ENCODE data around the gene TTC27.

The TTC27 gene

DNA sequence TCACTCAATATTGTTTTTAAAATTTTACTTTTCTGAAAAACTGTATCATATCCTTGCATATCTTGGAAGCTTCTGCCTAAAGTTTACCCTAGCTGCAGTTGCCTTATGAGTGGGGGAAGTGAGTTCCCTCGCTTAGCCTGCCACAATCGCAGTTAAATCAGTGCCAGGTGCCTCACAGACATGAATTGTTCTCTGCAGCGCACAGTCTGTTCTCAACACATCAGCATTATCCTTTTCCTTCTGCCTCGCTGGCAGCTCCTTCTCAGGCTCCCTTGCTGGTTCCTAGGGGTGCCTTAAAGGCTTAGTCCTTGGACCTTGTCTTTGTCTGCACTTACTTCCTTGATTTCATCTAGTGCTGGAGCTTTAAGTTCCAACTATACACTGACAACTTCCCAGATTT lies 132.8 kb downstream of the TTC27 start:
- DNase-seq, result no peak
- H3K9me3 ChIP-seq (ENCODE audit: control insufficient read depth, low read length), result no peaks in the 10 kb centered on the region
- H3K4me1 ChIP-seq (ENCODE audit: control insufficient read depth, insufficient read depth, low read length, poor library complexity, severe bottlenecking), result no peaks in the 10 kb centered on the region
- H3K27me3 ChIP-seq (replicated peaks; ENCODE audit: control insufficient read depth, insufficient read depth, low read length, poor library complexity, severe bottlenecking), result no peaks in the 10 kb centered on the region
- no peak overlapping the region for H3K27ac ChIP-seq (ENCODE audit: insufficient read depth, low read length, poor library complexity, severe bottlenecking)
- peaks cover 6% of the 10 kb centered on the region for H3K36me3 ChIP-seq (ENCODE audit: control insufficient read depth, insufficient read depth, low read length)
- no peak overlapping the region for H3K4me3 ChIP-seq (ENCODE audit: insufficient read depth, low read depth, low read length, poor library complexity, severe bottlenecking)

DNA sequence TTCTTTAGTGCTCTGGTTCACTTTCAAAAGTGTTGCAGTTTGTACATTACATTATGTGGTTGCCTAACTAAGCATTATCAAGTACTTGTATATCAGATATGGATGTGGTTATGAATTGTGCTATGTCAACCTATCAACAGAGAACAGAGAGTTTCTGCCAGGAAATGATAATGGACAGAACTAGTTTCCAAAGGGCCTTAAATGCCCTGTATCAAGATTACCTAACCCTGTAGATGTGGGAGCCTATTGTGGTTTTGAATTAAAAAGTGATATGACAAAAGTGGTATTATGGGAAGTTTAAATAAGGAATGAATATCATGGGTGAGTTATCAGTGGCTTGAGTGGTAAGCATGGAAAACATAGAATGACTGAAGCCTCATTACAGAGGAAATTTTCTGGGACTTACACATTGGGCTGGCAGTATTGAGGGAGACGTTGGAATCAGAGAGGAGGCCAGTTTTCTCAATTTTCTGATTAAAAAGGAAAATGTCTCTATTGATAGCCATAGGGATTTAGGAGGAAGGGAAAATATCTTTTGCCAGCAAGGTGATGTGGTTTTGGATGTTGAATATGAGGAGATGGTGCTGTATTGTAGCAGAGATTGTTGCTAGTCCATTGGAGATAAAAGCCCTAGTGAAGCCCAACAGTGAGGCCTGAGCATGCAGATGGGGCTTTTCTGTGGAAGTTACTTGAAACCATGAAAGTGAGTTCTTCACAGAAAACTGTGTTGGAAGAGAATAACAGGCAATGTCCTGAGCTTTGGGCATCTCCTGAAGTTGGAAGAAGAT lies 140.7 kb downstream of the TTC27 start:
- Histone ChIP-seq H3K27ac (ENCODE audit: insufficient read depth, low read length, poor library complexity, severe bottlenecking) (no peak overlapping the region), H3K9me3 (ENCODE audit: control insufficient read depth, low read length) (no peaks in the 10 kb centered on the region), H3K27me3 (replicated peaks; ENCODE audit: control insufficient read depth, insufficient read depth, low read length, poor library complexity, severe bottlenecking) (no peaks in the 10 kb centered on the region), H3K4me1 (ENCODE audit: control insufficient read depth, insufficient read depth, low read length, poor library complexity, severe bottlenecking) (no peaks in the 10 kb centered on the region), H3K36me3 (ENCODE audit: control insufficient read depth, insufficient read depth, low read length) (no peaks in the 10 kb centered on the region), H3K4me3 (ENCODE audit: insufficient read depth, low read depth, low read length, poor library complexity, severe bottlenecking) (no peak overlapping the region)
- no peak for DNase-seq

- Histone ChIP-seq H3K9me3 (ENCODE audit: control insufficient read depth, low read length) (no peaks in the 10 kb centered on the region), H3K4me1 (ENCODE audit: control insufficient read depth, insufficient read depth, low read length, poor library complexity, severe bottlenecking) (no peaks in the 10 kb centered on the region), H3K27ac (ENCODE audit: insufficient read depth, low read length, poor library complexity, severe bottlenecking) (no peak overlapping the region), H3K36me3 (ENCODE audit: control insufficient read depth, insufficient read depth, low read length) (no peaks in the 10 kb centered on the region), H3K27me3 (replicated peaks; ENCODE audit: control insufficient read depth, insufficient read depth, low read length, poor library complexity, severe bottlenecking) (no peaks in the 10 kb centered on the region), H3K4me3 (ENCODE audit: insufficient read depth, low read depth, low read length, poor library complexity, severe bottlenecking) (no peak overlapping the region)
- DNase-seq, result no peak
Observed at GRCh38 chr2:32770360-32770759, 142.5 kb downstream of the TTC27 start.

- peaks cover 6% of the 10 kb centered on the region for H3K36me3 ChIP-seq (ENCODE audit: control insufficient read depth, insufficient read depth, low read length)
- H3K27ac ChIP-seq (ENCODE audit: insufficient read depth, low read length, poor library complexity, severe bottlenecking), result no peak overlapping the region
- H3K9me3 ChIP-seq (ENCODE audit: control insufficient read depth, low read length), result no peaks in the 10 kb centered on the region
- no peak for DNase-seq
- H3K4me1 ChIP-seq (ENCODE audit: control insufficient read depth, insufficient read depth, low read length, poor library complexity, severe bottlenecking), result no peaks in the 10 kb centered on the region
- H3K27me3 ChIP-seq (replicated peaks; ENCODE audit: control insufficient read depth, insufficient read depth, low read length, poor library complexity, severe bottlenecking), result no peaks in the 10 kb centered on the region
- no peak overlapping the region for H3K4me3 ChIP-seq (ENCODE audit: insufficient read depth, low read depth, low read length, poor library complexity, severe bottlenecking)
Observed at GRCh38 chr2:32772638-32773447, 145.0 kb downstream of the TTC27 start.

- Histone ChIP-seq H3K4me1 (ENCODE audit: control insufficient read depth, insufficient read depth, low read length, poor library complexity, severe bottlenecking) (no peaks in the 10 kb centered on the region), H3K9me3 (ENCODE audit: control insufficient read depth, low read length) (no peaks in the 10 kb centered on the region), H3K27me3 (replicated peaks; ENCODE audit: control insufficient read depth, insufficient read depth, low read length, poor library complexity, severe bottlenecking) (no peaks in the 10 kb centered on the region), H3K27ac (ENCODE audit: insufficient read depth, low read length, poor library complexity, severe bottlenecking) (no peak overlapping the region), H3K36me3 (ENCODE audit: control insufficient read depth, insufficient read depth, low read length) (peaks cover 6% of the 10 kb centered on the region), H3K4me3 (ENCODE audit: insufficient read depth, low read depth, low read length, poor library complexity, severe bottlenecking) (no peak overlapping the region)
- no peak for DNase-seq
Observed at GRCh38 chr2:32773448-32773808, 145.6 kb downstream of the TTC27 start.

DNA sequence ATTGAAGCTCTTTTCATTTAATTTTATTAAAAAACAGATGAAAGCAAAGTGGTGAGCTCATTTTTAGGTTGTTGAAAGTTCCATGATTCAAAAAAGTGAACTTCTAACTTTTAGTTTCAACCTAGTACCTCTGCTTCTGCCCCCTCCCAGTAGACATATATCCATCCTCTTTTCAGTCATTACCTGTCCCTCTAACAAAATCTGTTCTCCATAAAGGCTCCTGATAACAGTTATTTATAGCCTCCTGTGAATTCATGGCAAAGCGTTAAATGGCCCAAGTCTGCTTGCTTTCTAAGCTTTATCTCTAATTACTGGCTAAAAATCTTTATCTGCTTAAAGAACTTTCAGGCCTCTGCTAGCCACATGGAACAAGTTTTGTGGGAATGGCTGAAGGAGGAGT lies 148.1 kb downstream of the TTC27 start:
- Histone ChIP-seq H3K27me3 (replicated peaks; ENCODE audit: control insufficient read depth, insufficient read depth, low read length, poor library complexity, severe bottlenecking) (no peaks in the 10 kb centered on the region), H3K36me3 (ENCODE audit: control insufficient read depth, insufficient read depth, low read length) (peaks cover 15% of the 10 kb centered on the region), H3K4me1 (ENCODE audit: control insufficient read depth, insufficient read depth, low read length, poor library complexity, severe bottlenecking) (no peaks in the 10 kb centered on the region), H3K27ac (ENCODE audit: insufficient read depth, low read length, poor library complexity, severe bottlenecking) (no peak overlapping the region), H3K9me3 (ENCODE audit: control insufficient read depth, low read length) (no peaks in the 10 kb centered on the region), H3K4me3 (ENCODE audit: insufficient read depth, low read depth, low read length, poor library complexity, severe bottlenecking) (no peak overlapping the region)
- DNase-seq, result no peak

GRCh38 chr2:32777714-32778113 lies 149.9 kb downstream of the TTC27 start:
- no peak for DNase-seq
- H3K9me3 ChIP-seq (ENCODE audit: control insufficient read depth, low read length), result no peaks in the 10 kb centered on the region
- peaks cover 19% of the 10 kb centered on the region for H3K36me3 ChIP-seq (ENCODE audit: control insufficient read depth, insufficient read depth, low read length)
- no peaks in the 10 kb centered on the region for H3K27me3 ChIP-seq (replicated peaks; ENCODE audit: control insufficient read depth, insufficient read depth, low read length, poor library complexity, severe bottlenecking)
- H3K27ac ChIP-seq (ENCODE audit: insufficient read depth, low read length, poor library complexity, severe bottlenecking), result no peak overlapping the region
- H3K4me3 ChIP-seq (ENCODE audit: insufficient read depth, low read depth, low read length, poor library complexity, severe bottlenecking), result no peak overlapping the region
- no peaks in the 10 kb centered on the region for H3K4me1 ChIP-seq (ENCODE audit: control insufficient read depth, insufficient read depth, low read length, poor library complexity, severe bottlenecking)

DNA sequence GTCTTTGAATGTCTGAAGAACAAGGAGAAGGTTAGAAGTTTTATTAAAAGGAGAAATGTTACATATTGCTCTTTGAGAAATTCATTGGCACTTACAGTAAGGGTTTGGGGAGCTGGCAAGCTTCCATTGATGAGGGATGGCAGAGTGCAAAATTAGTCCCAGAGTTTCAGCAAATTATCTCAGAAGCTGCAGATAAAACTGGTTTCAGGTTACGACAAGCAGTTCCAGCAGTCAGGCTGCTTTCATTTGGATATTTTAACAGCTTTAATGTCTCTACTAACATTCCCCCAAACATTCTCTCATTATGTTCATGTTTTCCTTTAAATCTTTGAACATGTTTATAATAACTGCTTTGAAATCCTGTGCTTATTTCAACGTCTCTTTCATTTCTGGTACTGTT lies 153.1 kb downstream of the TTC27 start:
- DNase-seq, result no peak
- H3K27ac ChIP-seq (ENCODE audit: insufficient read depth, low read length, poor library complexity, severe bottlenecking), result no peak overlapping the region
- no peaks in the 10 kb centered on the region for H3K27me3 ChIP-seq (replicated peaks; ENCODE audit: control insufficient read depth, insufficient read depth, low read length, poor library complexity, severe bottlenecking)
- H3K4me3 ChIP-seq (ENCODE audit: insufficient read depth, low read depth, low read length, poor library complexity, severe bottlenecking), result no peak overlapping the region
- H3K4me1 ChIP-seq (ENCODE audit: control insufficient read depth, insufficient read depth, low read length, poor library complexity, severe bottlenecking), result no peaks in the 10 kb centered on the region
- peaks cover 19% of the 10 kb centered on the region for H3K36me3 ChIP-seq (ENCODE audit: control insufficient read depth, insufficient read depth, low read length)
- no peaks in the 10 kb centered on the region for H3K9me3 ChIP-seq (ENCODE audit: control insufficient read depth, low read length)

GRCh38 chr2:32783469-32783868 lies 155.6 kb downstream of the TTC27 start:
- no peak overlapping the region for H3K27ac ChIP-seq (ENCODE audit: insufficient read depth, low read length, poor library complexity, severe bottlenecking)

GRCh38 chr2:32783933-32784332 lies 156.1 kb downstream of the TTC27 start:
- no peak for DNase-seq

More at GRCh38 chr2:32783469-32783868, 155.6 kb downstream of the TTC27 start:
- H3K9me3 ChIP-seq (ENCODE audit: control insufficient read depth, low read length), result no peaks in the 10 kb centered on the region
- peaks cover 22% of the 10 kb centered on the region for H3K36me3 ChIP-seq (ENCODE audit: control insufficient read depth, insufficient read depth, low read length)
- H3K27me3 ChIP-seq (replicated peaks; ENCODE audit: control insufficient read depth, insufficient read depth, low read length, poor library complexity, severe bottlenecking), result no peaks in the 10 kb centered on the region
- DNase-seq, result no peak
- H3K4me1 ChIP-seq (ENCODE audit: control insufficient read depth, insufficient read depth, low read length, poor library complexity, severe bottlenecking), result no peaks in the 10 kb centered on the region
- no peak overlapping the region for H3K4me3 ChIP-seq (ENCODE audit: insufficient read depth, low read depth, low read length, poor library complexity, severe bottlenecking)

More at GRCh38 chr2:32783933-32784332, 156.1 kb downstream of the TTC27 start:
- Histone ChIP-seq H3K4me1 (ENCODE audit: control insufficient read depth, insufficient read depth, low read length, poor library complexity, severe bottlenecking) (no peaks in the 10 kb centered on the region), H3K9me3 (ENCODE audit: control insufficient read depth, low read length) (no peaks in the 10 kb centered on the region), H3K27me3 (replicated peaks; ENCODE audit: control insufficient read depth, insufficient read depth, low read length, poor library complexity, severe bottlenecking) (no peaks in the 10 kb centered on the region), H3K4me3 (ENCODE audit: insufficient read depth, low read depth, low read length, poor library complexity, severe bottlenecking) (no peak overlapping the region), H3K36me3 (ENCODE audit: control insufficient read depth, insufficient read depth, low read length) (peaks cover 21% of the 10 kb centered on the region), H3K27ac (ENCODE audit: insufficient read depth, low read length, poor library complexity, severe bottlenecking) (no peak overlapping the region)
